HG02642 (cell line): ENCODE data around the gene SH3RF1.

ENCODE experiments used
- ATAC-seq: cut with Tn5 transposase; IDR thresholded peaks from one replicate; pipeline ENCODE4 v1.9.1; 2021; ENCODE audit warnings: mild to moderate bottlenecking; ENCODE audit not compliant: unreplicated experiment, poor library complexity

SH3RF1 gene

DNA sequence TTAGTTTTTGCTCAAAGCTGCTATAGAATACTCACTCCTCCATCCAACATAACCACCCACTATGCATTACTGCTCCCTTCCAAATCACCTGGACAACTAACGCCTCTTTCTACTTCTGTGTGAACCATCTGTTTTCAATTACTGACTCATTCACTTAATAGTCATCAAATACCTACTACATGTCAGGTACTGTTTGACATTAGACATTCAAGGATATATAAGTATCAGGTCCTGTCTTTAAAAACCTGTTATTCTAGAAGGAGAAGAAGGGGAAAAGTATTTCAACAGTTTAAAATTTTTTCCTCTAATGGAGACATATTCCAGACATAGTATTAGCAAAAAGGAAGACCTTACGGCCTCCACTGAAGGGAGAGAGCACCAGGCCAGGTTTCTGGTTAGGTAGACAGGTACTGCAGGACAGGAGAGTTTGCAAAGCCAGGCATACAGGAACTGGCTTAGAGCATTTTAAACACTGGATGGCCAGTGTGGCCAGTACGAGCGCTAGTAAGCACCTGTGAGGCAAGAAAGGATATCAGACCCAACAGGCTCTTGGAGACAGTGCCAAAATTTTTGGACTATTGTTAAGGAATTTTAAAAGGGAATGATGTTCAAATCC, 39.0 kb downstream of the SH3RF1 start:
- ATAC-seq = no peak

DNA sequence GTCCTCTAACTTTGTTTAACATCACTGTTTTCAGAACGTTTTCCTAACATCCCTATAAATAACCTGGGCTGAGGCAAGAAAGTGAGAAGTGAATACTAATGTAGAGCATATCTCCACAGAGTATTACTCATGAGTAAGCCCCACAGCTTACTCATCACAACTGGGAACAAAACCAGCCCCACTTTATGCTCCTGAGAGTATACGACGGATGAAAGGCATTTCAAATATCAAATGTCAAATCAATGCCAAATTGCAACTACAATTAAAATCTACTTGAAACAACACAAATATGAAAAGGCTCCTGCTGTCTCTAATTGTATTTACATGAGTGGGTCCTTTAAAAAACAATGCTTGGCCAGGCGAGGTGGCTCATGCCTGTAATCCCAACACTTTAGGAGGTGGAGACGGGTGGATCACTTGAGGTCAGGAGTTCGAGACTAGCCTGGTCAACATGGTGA, 41.2 kb downstream of the SH3RF1 start:
- no peak for ATAC-seq

DNA sequence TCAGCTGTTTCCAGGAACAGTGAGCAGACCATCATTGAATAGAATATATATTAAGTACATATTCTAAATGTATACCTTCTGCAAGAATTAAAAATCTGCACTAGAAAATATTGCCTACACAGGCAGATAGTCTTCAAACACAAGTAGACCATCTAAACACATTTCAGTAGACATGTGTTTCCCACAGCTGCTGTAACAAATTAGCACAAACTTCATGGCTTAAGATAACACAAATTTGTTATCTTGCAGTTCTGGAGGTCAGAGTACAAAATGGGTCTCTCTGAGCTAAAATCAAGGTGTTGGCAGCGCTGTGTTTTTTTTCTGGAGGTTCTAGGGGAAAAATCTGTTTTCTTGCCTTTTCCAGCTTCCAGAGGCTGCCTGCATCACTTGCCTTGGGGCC, 42.7 kb downstream of the SH3RF1 start:
- no peak for ATAC-seq

DNA sequence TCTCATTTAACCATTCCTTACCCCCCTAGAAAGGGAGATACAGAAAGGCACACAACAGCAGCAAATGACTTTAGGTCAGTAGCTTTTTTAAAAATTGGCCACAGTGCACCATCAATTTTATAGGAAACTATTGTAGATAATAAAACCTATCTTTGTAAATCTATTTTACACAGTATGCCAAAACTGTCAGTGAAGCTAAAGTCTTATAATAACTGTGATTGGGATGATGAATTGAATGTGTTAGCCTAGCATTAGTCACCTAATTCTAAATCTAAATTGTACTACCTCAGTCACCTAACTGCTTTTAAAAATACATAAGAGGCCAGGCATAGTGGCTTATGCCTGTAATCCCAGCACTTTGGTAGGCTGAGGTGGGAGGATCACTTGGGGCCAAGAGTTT, 44.2 kb downstream of the SH3RF1 start:
- no peak for ATAC-seq

DNA sequence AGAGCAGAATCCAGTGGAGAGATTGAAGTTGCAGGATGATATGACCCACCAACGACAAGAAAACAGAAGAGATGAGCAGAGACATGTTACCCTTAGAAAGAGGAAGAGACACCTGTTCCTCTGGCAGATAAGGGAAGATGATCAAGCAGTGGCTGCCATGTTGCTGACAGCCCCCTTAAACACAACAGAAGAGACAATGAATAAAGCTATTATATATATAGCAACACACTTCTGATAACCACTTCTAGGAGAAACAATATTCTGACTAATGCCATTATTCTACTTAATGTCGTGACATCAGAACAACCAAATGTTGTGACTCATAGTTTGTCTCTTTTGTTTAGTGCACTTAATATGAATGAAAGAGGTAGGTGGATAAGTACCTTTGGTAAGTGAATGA, 44.9 kb downstream of the SH3RF1 start:
- ATAC-seq = peak; percentile 31

DNA sequence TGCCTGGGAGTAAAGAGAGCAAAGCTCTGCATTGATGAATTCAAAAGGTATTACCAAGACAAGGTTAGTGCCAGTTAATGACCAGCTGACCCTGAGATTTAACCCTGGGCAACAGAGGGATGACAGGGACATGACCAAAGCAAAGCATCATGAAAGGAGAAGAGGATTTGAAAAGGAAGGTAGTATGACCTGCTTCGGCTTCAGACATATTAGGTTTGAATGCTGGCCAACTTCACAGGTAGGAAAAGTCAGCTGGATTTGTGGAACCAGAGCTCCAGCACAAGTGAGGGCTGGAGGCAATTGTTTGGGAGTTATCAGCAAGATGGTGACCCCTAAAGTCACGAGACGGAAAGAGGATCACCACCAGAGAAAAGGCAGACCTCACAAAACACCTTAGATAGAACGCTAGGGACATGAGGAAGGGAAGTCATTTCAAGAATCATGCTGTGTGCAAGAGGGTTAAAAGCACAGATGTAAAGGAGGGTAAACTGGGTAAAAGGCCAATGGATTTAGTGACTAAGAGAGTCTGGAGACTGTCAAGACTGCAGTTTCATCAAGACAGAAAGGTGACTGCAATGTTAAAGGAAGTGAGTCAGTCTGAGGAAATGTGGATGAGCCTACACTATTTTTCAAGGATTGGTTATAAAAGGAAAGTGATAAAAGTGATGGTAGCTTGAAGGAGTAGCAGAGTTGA, 45.6 kb downstream of the SH3RF1 start:
- ATAC-seq = peak; percentile 46

DNA sequence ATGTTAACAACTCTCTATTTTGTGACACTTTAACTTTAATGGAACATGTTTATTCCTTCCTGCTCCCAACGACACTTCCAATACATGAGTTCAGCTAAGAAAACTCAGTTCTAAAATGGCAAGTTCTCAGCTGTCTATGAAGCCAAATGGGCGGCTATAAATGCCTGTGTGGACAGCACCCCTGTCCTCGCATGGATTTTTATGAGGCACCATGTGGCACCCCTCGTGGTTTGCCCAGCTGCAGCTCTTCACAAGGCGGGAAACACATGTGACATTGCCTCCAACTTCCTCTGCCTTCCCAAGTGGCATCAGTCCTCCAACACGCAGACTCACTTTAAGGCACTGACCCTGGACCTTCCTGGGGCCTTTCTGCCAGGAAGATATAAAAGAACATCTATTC, 48.0 kb downstream of the SH3RF1 start:
- ATAC-seq = no peak

DNA sequence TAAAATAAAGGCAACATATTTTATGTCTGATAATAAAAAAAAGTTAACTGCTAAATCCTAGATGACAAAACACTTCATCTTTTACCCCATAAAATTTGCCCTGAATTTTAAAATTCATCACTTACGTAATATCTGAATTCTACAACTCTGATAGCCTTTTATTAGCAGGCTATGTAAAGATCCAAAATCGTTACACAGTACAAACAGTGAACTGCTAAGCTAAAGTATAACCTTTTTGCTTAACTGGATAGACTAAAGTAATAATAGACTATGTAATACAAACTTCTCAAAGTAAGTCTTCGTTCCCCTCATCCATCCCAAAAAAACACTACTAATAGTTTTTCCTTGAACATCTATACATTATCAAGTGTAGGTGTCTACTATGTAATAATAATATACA, 49.1 kb downstream of the SH3RF1 start:
- no peak for ATAC-seq

DNA sequence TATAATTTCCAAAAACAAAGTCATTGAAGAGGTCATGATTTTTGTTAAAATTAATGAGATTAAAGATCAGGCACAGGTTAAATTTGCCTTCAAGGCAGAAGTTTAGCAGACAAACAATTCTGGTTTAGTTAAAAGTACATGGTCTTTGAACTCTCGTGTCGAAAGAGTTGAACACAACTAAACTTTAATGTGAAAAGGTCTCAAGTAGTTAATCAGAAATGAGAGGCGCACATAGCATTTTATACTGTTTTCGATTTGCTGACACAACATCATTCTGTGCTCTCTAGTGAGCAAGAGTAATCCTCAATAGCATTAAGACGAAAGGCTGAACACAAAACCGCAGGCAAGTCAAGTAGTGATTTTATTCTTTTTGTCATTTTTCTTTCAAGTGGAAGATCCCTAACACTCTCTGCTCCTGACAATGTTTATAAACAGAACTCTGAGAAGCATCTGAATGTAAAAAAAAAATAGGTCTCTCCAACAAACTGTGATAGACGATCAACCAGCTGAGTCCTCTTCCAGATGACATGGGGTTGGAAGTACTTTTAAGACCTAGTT, 49.8 kb downstream of the SH3RF1 start:
- ATAC-seq = no peak

DNA sequence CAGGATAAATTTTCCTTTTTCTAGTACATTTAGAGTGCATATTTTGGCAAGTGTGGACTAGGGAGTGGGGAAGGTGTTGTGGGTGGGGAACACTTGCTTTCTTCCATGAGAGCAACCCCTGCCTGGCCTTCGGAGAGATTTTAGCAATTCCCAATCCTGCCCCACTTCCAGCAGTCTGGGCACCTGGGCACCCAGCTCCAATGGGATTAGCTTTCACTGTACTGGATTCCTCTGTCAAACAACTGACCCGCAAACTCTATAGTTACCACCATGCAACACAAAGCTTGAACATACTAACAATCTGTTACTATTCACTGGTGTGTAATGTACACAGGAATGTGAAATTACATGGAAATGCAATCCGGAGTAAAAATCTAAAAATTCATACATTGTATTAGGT, 50.3 kb downstream of the SH3RF1 start:
- no peak for ATAC-seq

DNA sequence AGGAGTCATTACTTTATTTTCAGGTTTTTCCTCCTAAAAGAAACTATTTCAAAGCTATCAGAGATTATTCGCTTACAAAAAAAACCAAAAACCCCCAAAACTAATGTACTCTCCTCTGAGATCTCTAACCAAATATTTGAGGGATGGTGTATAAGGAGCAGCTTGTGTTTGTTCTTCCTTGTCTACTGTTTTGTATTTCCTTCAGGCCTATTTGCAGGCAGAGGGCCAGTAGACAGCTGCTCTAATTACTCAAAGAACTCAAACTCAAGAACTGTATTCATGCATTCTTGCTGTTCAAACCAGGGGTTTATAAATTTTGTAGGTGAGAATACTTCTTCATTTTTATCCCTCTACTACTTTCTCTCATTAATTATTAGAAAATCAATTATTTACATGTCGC, 51.3 kb downstream of the SH3RF1 start:
- ATAC-seq = no peak

DNA sequence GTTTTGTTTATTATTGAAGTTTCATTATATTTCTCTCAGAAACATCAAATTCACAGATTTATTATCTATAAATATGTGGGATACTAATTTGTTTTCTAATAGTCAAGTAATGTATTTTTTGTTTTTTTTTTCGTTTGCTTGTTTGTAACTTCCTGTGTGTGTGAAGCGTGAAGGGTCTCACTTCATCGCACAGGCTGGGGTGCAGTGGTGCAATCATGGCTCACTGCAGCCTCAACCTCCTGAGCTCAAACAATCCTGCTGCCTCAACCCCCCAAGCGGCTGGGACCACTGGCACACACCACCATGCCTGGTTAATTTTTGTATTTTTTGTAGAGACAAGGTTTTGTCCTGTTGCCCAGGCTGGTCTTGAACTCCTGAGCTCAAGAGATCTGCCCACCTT, 55.1 kb downstream of the SH3RF1 start:
- peak; percentile 54 for ATAC-seq

DNA sequence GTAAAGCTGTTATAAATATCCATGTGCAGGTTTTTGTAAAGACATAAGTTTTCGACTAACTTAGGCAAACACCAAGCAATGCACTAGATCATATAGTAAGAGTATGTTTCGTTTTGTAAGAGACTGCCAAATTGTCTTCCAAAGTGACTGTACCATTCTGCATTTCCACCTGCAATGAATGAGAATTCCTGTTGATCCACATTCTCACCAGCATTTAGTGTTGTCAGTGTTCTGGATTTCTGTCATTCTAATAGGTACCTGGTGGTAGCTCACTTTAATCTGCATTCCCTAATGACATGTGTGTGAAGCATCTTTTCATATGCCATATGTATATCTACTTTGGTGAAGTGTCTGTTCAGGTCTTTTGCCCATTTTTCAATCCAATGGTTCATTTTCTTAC, 57.8 kb downstream of the SH3RF1 start:
- no peak for ATAC-seq

DNA sequence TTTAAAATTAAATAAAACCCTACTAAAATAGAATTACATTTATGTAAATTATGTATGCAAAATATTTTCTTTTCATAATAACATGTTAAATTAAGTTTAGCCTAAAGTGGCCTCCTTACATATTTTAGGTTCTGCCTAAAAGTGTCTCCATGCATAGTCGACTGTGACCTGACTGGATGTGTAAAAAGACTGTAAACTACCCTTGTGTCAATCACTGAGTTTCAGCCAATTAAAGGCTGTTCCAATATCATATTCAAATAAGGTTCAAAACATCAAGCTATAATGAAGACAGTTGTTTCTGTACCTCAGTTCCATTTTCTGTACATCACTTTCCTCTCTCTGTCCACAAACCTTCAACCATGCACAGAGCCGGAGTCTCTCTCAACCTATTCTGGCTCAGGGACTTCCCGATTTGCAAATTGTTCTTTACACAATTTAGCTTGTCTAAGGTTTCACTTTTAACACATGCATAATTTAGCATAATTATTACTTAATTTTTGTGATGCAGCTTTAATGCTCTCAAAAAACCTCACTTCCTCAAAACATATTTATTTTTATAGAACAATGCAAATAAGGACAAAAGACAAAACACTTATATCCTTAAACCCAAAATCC, 60.1 kb downstream of the SH3RF1 start:
- ATAC-seq = peak; percentile 94

DNA sequence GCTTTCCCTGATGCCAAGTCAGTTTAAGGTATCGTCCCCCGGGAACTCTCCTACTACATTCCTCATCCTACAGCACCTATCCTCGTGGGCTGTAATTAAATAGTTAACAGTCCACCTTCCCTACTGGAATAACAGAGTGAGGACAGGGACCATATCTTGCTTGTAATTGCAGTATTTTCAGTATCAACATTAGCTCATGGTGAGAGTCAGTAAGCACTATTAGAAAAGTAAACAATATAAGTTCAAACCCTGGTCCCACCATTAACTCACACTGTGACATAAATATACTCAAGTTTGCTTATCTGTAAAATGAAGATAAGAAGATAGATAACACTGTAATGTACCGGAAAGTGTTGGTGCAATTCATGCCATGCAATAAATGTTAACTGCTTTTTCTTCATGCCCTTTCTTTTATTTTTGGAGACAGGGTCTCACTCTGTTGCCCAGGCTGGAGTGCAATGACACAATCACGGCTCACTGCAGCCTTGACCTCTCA, 61.3 kb downstream of the SH3RF1 start:
- ATAC-seq = no peak

DNA sequence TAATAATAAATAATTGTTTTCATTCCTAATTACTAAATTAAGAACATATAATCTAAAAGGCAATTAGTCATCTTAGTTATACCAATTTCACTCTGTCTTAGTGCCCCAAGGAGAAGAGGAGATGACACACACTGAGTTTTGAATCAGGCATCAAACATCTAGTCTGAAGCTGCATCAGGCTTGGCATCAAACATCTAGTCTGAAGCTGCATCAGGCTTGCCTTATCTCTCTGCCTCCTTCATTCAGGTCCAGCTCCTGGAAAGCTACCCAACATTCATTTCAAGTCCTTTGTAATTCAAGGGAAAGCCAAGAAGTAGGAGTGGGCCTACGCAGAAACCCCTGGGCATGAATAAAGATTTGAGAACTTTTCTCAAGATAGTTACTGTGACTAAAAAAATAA, 62.2 kb downstream of the SH3RF1 start:
- ATAC-seq = no peak

DNA sequence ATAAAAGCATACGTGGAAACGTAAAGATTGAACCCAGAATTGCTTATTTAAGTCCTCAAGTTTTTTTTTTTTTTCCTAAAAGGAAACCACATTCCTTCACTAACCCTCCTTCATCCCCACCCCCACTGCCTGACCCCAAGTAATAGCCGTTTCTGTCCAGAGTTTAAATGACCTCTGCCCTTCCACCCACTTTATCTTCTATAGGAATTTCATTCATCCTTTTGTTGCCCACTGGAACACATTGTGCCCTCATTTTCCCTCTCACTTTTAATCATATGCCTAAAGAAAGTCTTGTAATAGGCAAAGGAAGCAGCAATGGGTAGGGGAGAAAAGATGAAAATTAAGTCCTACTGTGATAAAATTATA, 62.7 kb downstream of the SH3RF1 start:
- no peak for ATAC-seq

DNA sequence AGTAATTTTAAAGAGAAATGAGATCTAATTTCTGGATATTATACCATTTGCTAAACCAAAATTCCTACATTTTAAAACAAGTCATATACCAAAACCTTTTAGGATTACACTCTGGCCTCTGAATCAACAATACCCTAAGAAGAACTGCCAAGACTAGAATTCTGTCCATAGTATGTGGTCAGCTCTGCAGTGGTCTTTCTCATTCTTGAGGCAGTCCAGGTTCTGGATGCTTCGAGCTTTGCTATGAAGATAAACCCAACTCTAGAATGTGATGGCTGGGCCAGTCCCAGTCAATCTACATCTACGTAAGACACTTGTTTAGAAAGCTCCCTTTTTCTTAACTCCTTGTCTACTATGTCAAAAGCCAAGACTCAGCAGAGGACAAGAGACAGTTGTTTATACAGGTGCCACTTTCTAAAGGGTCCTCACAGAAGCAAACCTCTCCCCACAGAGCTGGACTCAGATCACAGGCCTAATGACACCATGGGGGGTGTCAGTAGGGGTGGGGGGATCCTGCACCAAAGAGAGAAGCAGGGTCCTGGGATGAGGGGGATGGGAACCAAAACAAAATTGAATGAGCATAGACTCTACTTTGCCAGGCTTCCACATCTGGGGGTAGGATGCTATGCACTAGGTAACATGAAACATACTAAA, 63.2 kb downstream of the SH3RF1 start:
- ATAC-seq = no peak

DNA sequence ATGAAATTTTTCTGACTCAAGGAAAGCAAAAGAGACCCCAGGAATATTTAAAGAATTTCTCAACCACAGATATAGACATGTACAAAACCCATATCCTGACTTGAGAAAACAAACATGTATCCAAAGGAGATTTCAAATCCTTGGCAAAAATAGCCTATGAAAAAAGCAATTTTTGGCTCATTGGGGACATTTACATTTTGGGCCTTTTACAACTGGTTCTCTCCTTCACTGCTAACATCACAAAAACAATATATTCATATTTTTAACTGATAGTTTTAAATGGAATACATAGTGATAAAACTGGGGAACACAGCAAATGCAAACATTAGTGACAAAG, 65.0 kb downstream of the SH3RF1 start:
- no peak for ATAC-seq

DNA sequence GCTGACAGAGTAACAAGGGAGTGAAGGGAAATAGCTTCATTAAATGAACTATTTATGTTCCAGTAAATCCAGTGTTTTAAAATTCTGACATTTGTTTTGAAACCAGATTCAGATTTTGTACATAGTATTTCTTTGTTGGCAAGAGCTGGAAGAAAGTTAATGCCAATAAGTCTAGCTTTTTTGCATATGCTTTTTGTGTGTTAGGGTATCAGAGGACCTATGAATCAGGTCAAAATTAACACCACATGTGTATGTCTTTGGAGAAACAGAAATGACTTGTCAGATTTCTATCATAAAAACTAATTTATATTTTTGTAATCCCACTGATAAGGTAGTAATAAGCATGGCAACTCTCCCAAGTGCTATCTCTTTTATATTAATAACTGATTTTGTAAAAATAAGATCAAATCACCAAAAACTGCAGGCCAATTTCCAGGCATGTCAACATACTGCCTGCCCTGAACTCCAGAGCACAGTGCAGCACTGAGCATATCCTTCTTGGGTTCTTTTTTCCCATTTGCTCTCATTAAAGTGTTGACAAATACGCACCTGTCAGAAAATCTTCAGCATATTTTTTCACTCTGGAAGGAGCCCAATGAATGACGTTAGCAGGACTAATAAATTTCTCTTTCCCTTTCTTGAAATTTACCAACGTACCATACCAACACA, 65.5 kb downstream of the SH3RF1 start:
- ATAC-seq = no peak

DNA sequence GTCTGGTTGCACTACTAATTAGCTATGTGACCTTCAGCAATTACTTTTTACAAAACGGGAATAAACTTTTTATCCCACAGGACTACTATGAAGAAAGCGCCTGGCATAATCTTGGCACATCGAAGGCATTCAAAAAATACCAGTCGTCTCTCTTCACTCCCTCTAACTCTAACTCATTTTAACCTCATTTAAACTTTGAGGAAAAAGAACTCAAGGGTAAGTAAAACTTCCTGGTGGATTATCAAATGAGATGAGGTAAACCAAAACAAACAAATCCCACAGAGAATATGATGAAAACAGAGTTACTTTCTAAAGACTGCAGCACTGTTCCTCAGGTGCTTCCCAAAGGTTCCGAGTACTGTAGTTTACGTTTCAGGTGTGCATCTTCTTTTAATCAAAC, 66.9 kb downstream of the SH3RF1 start:
- ATAC-seq = no peak
